IPS-20b (cell line): ENCODE measurements around the gene XXYLT1.
"Not testable (repeated sequence)": the region's sequence is repeated elsewhere in the genome, so short reads cannot be mapped to it uniquely, and the experiment has no call there.

Experiments used
- H3K27ac ChIP-seq: one replicate; pipeline ENCODE4 v1.5.1; 2013; ENCODE audit warnings: low read length
- H3K27me3 ChIP-seq: 2 replicates; pipeline ENCODE4 v1.6.1; 2013; ENCODE audit warnings: mild to moderate bottlenecking, low read length, inconsistent platforms; ENCODE audit not compliant: insufficient read depth
- H3K36me3 ChIP-seq: 2 replicates; pipeline ENCODE4 v1.6.1; 2013; ENCODE audit warnings: low read depth, mild to moderate bottlenecking, inconsistent platforms, low read length, moderate library complexity; ENCODE audit not compliant: insufficient read depth
- H3K4me1 ChIP-seq: 2 replicates; pipeline ENCODE4 v1.6.1; 2013; ENCODE audit warnings: mild to moderate bottlenecking, control low read depth, inconsistent platforms, low read length, moderate library complexity; ENCODE audit not compliant: insufficient read depth
- H3K4me3 ChIP-seq: 2 replicates; pipeline ENCODE4 v1.5.1; 2013; ENCODE audit warnings: mild to moderate bottlenecking, low read length, inconsistent platforms
- H3K9ac ChIP-seq: 2 replicates; pipeline ENCODE4 v1.6.1; 2013; ENCODE audit warnings: low read depth, mild to moderate bottlenecking, inconsistent platforms, low read length, moderate library complexity
- H3K9me3 ChIP-seq: 2 replicates; pipeline ENCODE4 v1.6.1; 2013; ENCODE audit warnings: mild to moderate bottlenecking, low read depth, low read length, inconsistent platforms; ENCODE audit not compliant: insufficient read depth

XXYLT1 gene

GRCh38 chr3:195112361-195112791 is 158.6 kb downstream of the XXYLT1 start:
- Histone ChIP-seq H3K27ac (no peak overlapping the region), H3K4me3 (no peak overlapping the region), H3K9ac (no peak overlapping the region), H3K36me3 (no peaks in the 10 kb centered on the region), H3K4me1 (no peaks in the 10 kb centered on the region; the same call in 1 of the 2 replicates), H3K9me3 (no peaks in the 10 kb centered on the region), H3K27me3 (no peaks in the 10 kb centered on the region)

- Histone ChIP-seq H3K36me3 (no peaks in the 10 kb centered on the region), H3K9me3 (no peaks in the 10 kb centered on the region), H3K27me3 (no peaks in the 10 kb centered on the region), H3K9ac (no peak overlapping the region), H3K4me3 (no peak overlapping the region), H3K27ac (no peak overlapping the region), H3K4me1 (no peaks in the 10 kb centered on the region)
Measured at GRCh38 chr3:195111766-195112165, 159.2 kb downstream of the XXYLT1 start.

- no peaks in the 10 kb centered on the region for H3K36me3 ChIP-seq
- no peak overlapping the region for H3K27ac ChIP-seq
- H3K4me1 ChIP-seq: no peaks in the 10 kb centered on the region
- H3K9ac ChIP-seq: no peak overlapping the region
- no peak overlapping the region for H3K4me3 ChIP-seq
- no peaks in the 10 kb centered on the region for H3K27me3 ChIP-seq
- no peaks in the 10 kb centered on the region for H3K9me3 ChIP-seq
Measured at GRCh38 chr3:195111319-195111705, 159.6 kb downstream of the XXYLT1 start.

GRCh38 chr3:195110647-195111318 is 160.2 kb downstream of the XXYLT1 start:
- no peak overlapping the region for H3K9ac ChIP-seq
- H3K4me3 ChIP-seq: no peak overlapping the region
- no peak overlapping the region for H3K27ac ChIP-seq
- H3K36me3 ChIP-seq: no peaks in the 10 kb centered on the region
- no peaks in the 10 kb centered on the region for H3K27me3 ChIP-seq
- H3K9me3 ChIP-seq: no peaks in the 10 kb centered on the region
- H3K4me1 ChIP-seq: no peaks in the 10 kb centered on the region

- Histone ChIP-seq H3K9ac (no peak overlapping the region), H3K27ac (no peak overlapping the region), H3K9me3 (no peaks in the 10 kb centered on the region), H3K4me1 (peaks cover 7% of the 10 kb centered on the region; the same call in 1 of the 2 replicates), H3K36me3 (no peaks in the 10 kb centered on the region), H3K27me3 (no peaks in the 10 kb centered on the region), H3K4me3 (no peak overlapping the region)
Measured at GRCh38 chr3:195109098-195109657, 161.8 kb downstream of the XXYLT1 start.

- peaks cover 8% of the 10 kb centered on the region; the same call in 1 of the 2 replicates for H3K4me1 ChIP-seq
- H3K27me3 ChIP-seq: no peaks in the 10 kb centered on the region
- H3K4me3 ChIP-seq: no peak overlapping the region
- H3K27ac ChIP-seq: no peak overlapping the region
- H3K9ac ChIP-seq: no peak overlapping the region
- no peaks in the 10 kb centered on the region for H3K36me3 ChIP-seq
- H3K9me3 ChIP-seq: no peaks in the 10 kb centered on the region
Measured at GRCh38 chr3:195107593-195107992, 163.4 kb downstream of the XXYLT1 start.

- not testable (repeated sequence) for H3K9ac ChIP-seq, H3K27me3 ChIP-seq, H3K4me3 ChIP-seq, H3K36me3 ChIP-seq, H3K27ac ChIP-seq, H3K9me3 ChIP-seq, H3K4me1 ChIP-seq
Measured at GRCh38 chr3:195107031-195107430, 163.9 kb downstream of the XXYLT1 start.

- H3K9me3 ChIP-seq: no peaks in the 10 kb centered on the region
- no peaks in the 10 kb centered on the region for H3K36me3 ChIP-seq
- peak overlapping the region; percentile 38; the same call in 1 of the 2 replicates for H3K4me3 ChIP-seq
- peaks cover 8% of the 10 kb centered on the region; the same call in 1 of the 2 replicates for H3K4me1 ChIP-seq
- no peaks in the 10 kb centered on the region for H3K27me3 ChIP-seq
- no peak overlapping the region for H3K27ac ChIP-seq
- no peak overlapping the region for H3K9ac ChIP-seq
Measured at GRCh38 chr3:195106418-195106906, 164.5 kb downstream of the XXYLT1 start.

GRCh38 chr3:195105841-195106417 is 165.0 kb downstream of the XXYLT1 start:
- H3K4me1 ChIP-seq: peaks cover 8% of the 10 kb centered on the region; the same call in 1 of the 2 replicates
- no peak overlapping the region for H3K9ac ChIP-seq
- H3K4me3 ChIP-seq: peak overlapping the region; percentile 38; the same call in 1 of the 2 replicates

GRCh38 chr3:195105389-195105788 is 165.6 kb downstream of the XXYLT1 start:
- Histone ChIP-seq H3K4me3 (no peak overlapping the region), H3K36me3 (no peaks in the 10 kb centered on the region), H3K27ac (no peak overlapping the region), H3K9me3 (no peaks in the 10 kb centered on the region), H3K27me3 (no peaks in the 10 kb centered on the region), H3K9ac (no peak overlapping the region), H3K4me1 (peaks cover 8% of the 10 kb centered on the region; the same call in 1 of the 2 replicates)

More at GRCh38 chr3:195105841-195106417, 165.0 kb downstream of the XXYLT1 start:
- no peaks in the 10 kb centered on the region for H3K9me3 ChIP-seq
- no peak overlapping the region for H3K27ac ChIP-seq
- no peaks in the 10 kb centered on the region for H3K27me3 ChIP-seq
- H3K36me3 ChIP-seq: no peaks in the 10 kb centered on the region

GRCh38 chr3:195104340-195104739 is 166.6 kb downstream of the XXYLT1 start:
- no peak overlapping the region for H3K9ac ChIP-seq
- H3K4me3 ChIP-seq: no peak overlapping the region
- no peaks in the 10 kb centered on the region for H3K27me3 ChIP-seq
- peaks cover 8% of the 10 kb centered on the region; the same call in 1 of the 2 replicates for H3K4me1 ChIP-seq
- H3K9me3 ChIP-seq: no peaks in the 10 kb centered on the region
- no peaks in the 10 kb centered on the region for H3K36me3 ChIP-seq
- H3K27ac ChIP-seq: no peak overlapping the region

GRCh38 chr3:195103623-195104022 is 167.3 kb downstream of the XXYLT1 start:
- no peaks in the 10 kb centered on the region for H3K9me3 ChIP-seq
- H3K36me3 ChIP-seq: no peaks in the 10 kb centered on the region
- H3K4me3 ChIP-seq: no peak overlapping the region
- no peaks in the 10 kb centered on the region for H3K27me3 ChIP-seq
- H3K9ac ChIP-seq: no peak overlapping the region
- H3K27ac ChIP-seq: no peak overlapping the region
- peaks cover 8% of the 10 kb centered on the region; the same call in 1 of the 2 replicates for H3K4me1 ChIP-seq
